Measurements from ENCODE around the gene CLDN2.
"Not testable (repeated sequence)": the region's sequence is repeated elsewhere in the genome, so short reads cannot be mapped to it uniquely, and the experiment has no call there.

DNA sequence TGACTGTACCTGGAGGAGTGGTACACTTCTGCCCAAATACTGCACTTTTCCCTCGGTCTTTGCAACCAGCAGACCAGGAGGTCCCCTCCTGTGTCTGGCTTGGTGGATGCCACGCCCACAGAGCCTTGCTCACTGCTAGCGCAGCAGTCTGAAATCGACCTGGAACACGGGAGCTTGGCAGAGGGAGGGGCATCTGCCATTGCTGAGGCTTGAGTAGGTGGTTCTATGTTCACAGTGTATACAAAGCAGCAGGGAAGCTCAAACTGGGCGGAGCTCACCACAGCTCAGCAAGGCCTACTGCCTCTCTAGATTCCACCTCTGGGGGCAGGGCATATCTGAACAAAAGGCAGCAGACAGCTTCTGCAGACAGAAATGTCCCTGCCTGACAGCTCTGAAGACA is 46.3 kb downstream of the CLDN2 start:
- TF ChIP-seq, protein P1, sequence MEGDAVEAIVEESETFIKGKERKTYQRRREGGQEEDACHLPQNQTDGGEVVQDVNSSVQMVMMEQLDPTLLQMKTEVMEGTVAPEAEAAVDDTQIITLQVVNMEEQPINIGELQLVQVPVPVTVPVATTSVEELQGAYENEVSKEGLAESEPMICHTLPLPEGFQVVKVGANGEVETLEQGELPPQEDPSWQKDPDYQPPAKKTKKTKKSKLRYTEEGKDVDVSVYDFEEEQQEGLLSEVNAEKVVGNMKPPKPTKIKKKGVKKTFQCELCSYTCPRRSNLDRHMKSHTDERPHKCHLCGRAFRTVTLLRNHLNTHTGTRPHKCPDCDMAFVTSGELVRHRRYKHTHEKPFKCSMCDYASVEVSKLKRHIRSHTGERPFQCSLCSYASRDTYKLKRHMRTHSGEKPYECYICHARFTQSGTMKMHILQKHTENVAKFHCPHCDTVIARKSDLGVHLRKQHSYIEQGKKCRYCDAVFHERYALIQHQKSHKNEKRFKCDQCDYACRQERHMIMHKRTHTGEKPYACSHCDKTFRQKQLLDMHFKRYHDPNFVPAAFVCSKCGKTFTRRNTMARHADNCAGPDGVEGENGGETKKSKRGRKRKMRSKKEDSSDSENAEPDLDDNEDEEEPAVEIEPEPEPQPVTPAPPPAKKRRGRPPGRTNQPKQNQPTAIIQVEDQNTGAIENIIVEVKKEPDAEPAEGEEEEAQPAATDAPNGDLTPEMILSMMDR (IDR thresholded peaks at IDR 0.05; ENCODE audit: low read depth, low read length, missing input control): not testable (repeated sequence)
- TF ChIP-seq EGR1 (IDR thresholded peaks at IDR 0.05; ENCODE audit: low read depth in 2 of 2); FOXA2 (IDR thresholded peaks at IDR 0.05); TAF1 (conservative IDR thresholded peaks at IDR 0.05); JUND (IDR thresholded peaks at IDR 0.05); HNF4G (IDR thresholded peaks at IDR 0.05); SP1 (IDR thresholded peaks at IDR 0.05); GABPA (IDR thresholded peaks at IDR 0.05 in 1 of 2, conservative IDR thresholded peaks at IDR 0.05 in 1 of 2): not testable (repeated sequence)
- TF ChIP-seq, protein P2, sequence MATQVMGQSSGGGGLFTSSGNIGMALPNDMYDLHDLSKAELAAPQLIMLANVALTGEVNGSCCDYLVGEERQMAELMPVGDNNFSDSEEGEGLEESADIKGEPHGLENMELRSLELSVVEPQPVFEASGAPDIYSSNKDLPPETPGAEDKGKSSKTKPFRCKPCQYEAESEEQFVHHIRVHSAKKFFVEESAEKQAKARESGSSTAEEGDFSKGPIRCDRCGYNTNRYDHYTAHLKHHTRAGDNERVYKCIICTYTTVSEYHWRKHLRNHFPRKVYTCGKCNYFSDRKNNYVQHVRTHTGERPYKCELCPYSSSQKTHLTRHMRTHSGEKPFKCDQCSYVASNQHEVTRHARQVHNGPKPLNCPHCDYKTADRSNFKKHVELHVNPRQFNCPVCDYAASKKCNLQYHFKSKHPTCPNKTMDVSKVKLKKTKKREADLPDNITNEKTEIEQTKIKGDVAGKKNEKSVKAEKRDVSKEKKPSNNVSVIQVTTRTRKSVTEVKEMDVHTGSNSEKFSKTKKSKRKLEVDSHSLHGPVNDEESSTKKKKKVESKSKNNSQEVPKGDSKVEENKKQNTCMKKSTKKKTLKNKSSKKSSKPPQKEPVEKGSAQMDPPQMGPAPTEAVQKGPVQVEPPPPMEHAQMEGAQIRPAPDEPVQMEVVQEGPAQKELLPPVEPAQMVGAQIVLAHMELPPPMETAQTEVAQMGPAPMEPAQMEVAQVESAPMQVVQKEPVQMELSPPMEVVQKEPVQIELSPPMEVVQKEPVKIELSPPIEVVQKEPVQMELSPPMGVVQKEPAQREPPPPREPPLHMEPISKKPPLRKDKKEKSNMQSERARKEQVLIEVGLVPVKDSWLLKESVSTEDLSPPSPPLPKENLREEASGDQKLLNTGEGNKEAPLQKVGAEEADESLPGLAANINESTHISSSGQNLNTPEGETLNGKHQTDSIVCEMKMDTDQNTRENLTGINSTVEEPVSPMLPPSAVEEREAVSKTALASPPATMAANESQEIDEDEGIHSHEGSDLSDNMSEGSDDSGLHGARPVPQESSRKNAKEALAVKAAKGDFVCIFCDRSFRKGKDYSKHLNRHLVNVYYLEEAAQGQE (IDR thresholded peaks at IDR 0.05): not testable (repeated sequence)
- TF ChIP-seq, protein P3, sequence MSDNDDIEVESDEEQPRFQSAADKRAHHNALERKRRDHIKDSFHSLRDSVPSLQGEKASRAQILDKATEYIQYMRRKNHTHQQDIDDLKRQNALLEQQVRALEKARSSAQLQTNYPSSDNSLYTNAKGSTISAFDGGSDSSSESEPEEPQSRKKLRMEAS (IDR thresholded peaks at IDR 0.05): not testable (repeated sequence)
- TF ChIP-seq, protein P4, sequence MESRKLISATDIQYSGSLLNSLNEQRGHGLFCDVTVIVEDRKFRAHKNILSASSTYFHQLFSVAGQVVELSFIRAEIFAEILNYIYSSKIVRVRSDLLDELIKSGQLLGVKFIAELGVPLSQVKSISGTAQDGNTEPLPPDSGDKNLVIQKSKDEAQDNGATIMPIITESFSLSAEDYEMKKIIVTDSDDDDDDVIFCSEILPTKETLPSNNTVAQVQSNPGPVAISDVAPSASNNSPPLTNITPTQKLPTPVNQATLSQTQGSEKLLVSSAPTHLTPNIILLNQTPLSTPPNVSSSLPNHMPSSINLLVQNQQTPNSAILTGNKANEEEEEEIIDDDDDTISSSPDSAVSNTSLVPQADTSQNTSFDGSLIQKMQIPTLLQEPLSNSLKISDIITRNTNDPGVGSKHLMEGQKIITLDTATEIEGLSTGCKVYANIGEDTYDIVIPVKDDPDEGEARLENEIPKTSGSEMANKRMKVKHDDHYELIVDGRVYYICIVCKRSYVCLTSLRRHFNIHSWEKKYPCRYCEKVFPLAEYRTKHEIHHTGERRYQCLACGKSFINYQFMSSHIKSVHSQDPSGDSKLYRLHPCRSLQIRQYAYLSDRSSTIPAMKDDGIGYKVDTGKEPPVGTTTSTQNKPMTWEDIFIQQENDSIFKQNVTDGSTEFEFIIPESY (IDR thresholded peaks at IDR 0.05): not testable (repeated sequence)

Data from liver (tissue), 3 donors.